H1 (cell line): ENCODE results near the gene AP5S1. TPM values are rescaled to one million over a fixed set of nuclear protein-coding genes. Genes with fewer than 3 reads are reported as not detected.

Experiments used
- ASH2L ChIP-seq: fragments of 200-600, 300-600 bp; sonication (generic); IDR thresholded peaks from one replicate; pipeline ENCODE4 v1.7.1; 2017; ENCODE audit warnings: low read length
- CHD7 ChIP-seq: fragments of 300-600 bp; sonication (generic); IDR thresholded peaks from 2 replicates; pipeline ENCODE4 v1.7.1; 2012; ENCODE audit warnings: low read length, moderate library complexity, mild to moderate bottlenecking, inconsistent platforms; ENCODE audit not compliant: insufficient replicate concordance
- CTCF ChIP-seq, 3 experiments: IDR thresholded peaks; 1 replicate in 2 of 3; 2 replicates in 1 of 3; pipeline versions ENCODE4 v1.5.1 to v1.6.1; 2011; ENCODE audit warnings: low read length in 3 of 3, mild to moderate bottlenecking in 3 of 3, inconsistent platforms in 2 of 3, low read depth in 1 of 3, moderate library complexity in 1 of 3; ENCODE audit not compliant: insufficient read depth in 1 of 3; ENCODE audit errors: control extremely low read depth in 1 of 3
- NRF1 ChIP-seq: IDR thresholded peaks from 2 replicates; pipeline ENCODE4 v1.6.1; 2011; ENCODE audit warnings: mild to moderate bottlenecking, low read depth, low read length, improper control_type of control experiment
- SP1 ChIP-seq: IDR thresholded peaks from 2 replicates; pipeline ENCODE4 v1.6.1; 2011; ENCODE audit warnings: low read depth, low read length
- polyA plus RNA-seq, 7 experiments: library from polyadenylated mRNA; depleted of rRNA in 3 of 7; stranded (reverse) in 5 of 7; unstranded in 2 of 7; fragments of >200 nt in 5 of 7; fragments of 200-250 nt in 2 of 7; gene quantifications; 1 replicate in 5 of 7; 2 replicates in 1 of 7; 4 replicates in 1 of 7; pipeline versions ENCODE4 v1.2.1 to v1.2.3, GENCODE V29; 2011 to 2013; ENCODE audit warnings: missing spikeins in 2 of 7, mixed read lengths in 2 of 7
- total RNA-seq: library from RNA; stranded (reverse); fragmentation: NEBNext Ultra II Directional; extraction: Animal tissue kit (Norgen Biotek cat#: 25700); gene quantifications from 2 replicates; pipeline ENCODE4 v1.2.1, GENCODE V29; 2021

Gene AP5S1
- total and polyA plus RNA-seq, 2 of the 8 experiments (the other 6 are each of a cell fraction or from before 2014, with no cell fraction given), result 3.3 to 3.7 TPM

GRCh38 chr20:3784216-3784853, 36.0 kb upstream of the AP5S1 start (continued):
- TF ChIP-seq CHD7 (no peak), ASH2L (no peak), NRF1 (no peak), SP1 (no peak; the same call in 1 of the 2 replicates), CTCF (IDR thresholded peaks at IDR 0.05; ENCODE audit: control extremely low read depth in 1 of 3, insufficient read depth in 1 of 3, low read depth in 1 of 3, low read length in 3 of 3) (no peak)
- TF ChIP-seq, all 59 proteins: peak for 0
